ENCODE results near the gene PPP1R3D. TPM values are rescaled to one million over a fixed set of nuclear protein-coding genes. Genes with fewer than 3 reads are reported as not detected.

The PPP1R3D gene
- total and polyA plus RNA-seq, 2 of the 8 experiments (the other 6 are each of a cell fraction or from before 2014, with no cell fraction given): 1.4 to 3.9 TPM

DNA sequence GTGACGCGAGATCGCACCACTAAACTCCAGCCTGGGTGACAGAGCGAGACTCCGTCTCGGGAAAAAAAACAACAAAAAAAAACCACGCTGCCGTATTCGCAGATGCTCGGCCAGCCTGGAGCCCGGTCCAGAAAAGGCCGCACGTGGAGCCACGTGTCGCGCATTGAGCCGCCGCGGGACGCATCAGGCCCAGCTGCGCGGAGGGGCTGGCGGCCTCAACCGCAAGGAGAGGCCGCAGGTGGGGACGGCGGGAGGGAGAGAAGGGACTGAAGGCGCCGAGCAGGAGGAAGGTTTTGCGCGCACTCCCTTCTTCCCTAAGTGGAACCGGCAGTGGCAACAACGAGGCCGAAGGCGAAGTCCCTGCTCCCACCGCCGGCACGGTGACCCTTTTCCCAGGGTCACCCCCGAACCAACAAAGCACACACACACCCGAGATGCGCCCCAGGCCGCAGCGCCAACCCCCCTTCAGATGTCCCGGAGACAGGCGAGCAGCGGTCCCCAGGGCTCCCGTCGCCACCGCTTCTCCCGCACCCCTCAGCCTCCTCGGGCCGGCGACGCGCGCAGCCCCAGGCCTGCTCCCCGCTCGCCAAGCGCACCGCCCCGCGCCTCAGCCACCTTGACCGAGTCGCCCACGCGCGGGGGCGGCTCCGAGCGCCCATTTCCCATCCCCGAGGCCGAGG lies 7.3 kb downstream of the PPP1R3D start (continued):
- TF ChIP-seq SAP30 (IDR thresholded peaks at IDR 0.05; ENCODE audit: insufficient read depth, insufficient replicate concordance, low read length): no peak
- TF ChIP-seq TAF1 (IDR thresholded peaks at IDR 0.05; ENCODE audit: low read depth, low read length): no peak
- TF ChIP-seq TCF12 (IDR thresholded peaks at IDR 0.05; ENCODE audit: low read depth, low read length): no peak
- no peak for TF ChIP-seq KDM4A (IDR thresholded peaks at IDR 0.05; ENCODE audit: low read depth, low read length, severe bottlenecking)

Data from H1 (cell line).